Panc1 (cell line): Measurements from ENCODE around the gene GC. TPM values are rescaled to one million over a fixed set of nuclear protein-coding genes. Genes with fewer than 3 reads are reported as not detected.

ENCODE experiments used
- ATAC-seq: fragments of 200-7000 bp; cut with Tn5 transposase; 2 replicates; pipeline ENCODE4 v1.9.1; 2020; ENCODE audit warnings: mild to moderate bottlenecking, moderate library complexity
- BruUV-seq: library from RNA; stranded (reverse); fragments of 400-500 nt; replicated peaks from 2 replicates; lab custom pipeline; 2021; lab: Mats Ljungman, UMichigan
- CTCF ChIA-PET: fragments of 300-600 bp; sonication (Branson Sonifier 250); formaldehyde crosslinking; loops from one replicate; lab custom pipeline; 2022; ENCODE audit warnings: antibody characterized with exemption; lab: Charles Lee
- POLR2A ChIA-PET: fragments of 300-600 bp; sonication (Branson Sonifier 250); formaldehyde crosslinking; loops from one replicate; lab custom pipeline; 2022; ENCODE audit warnings: antibody characterized with exemption; lab: Charles Lee
- DNase-seq: peaks from one replicate; pipeline ENCODE4 v3.0.0-alpha.2; 2010; ENCODE audit warnings: low read depth, low spot score
- H3K27ac ChIP-seq: 2 replicates; pipeline ENCODE4 v1.5.1; 2011; ENCODE audit warnings: mild to moderate bottlenecking, low read length, inconsistent platforms
- H3K27me3 ChIP-seq: fragments of 200-500 bp; sonication (Bioruptor generic); 2 replicates; pipeline ENCODE4 v1.6.0; 2014; ENCODE audit warnings: low read length, inconsistent platforms; ENCODE audit not compliant: control insufficient read depth, insufficient read depth
- H3K36me3 ChIP-seq: fragments of 200-500 bp; sonication (Bioruptor generic); 2 replicates; pipeline ENCODE4 v1.5.1; 2014; ENCODE audit warnings: inconsistent platforms, mild to moderate bottlenecking, low read length, moderate library complexity; ENCODE audit not compliant: control insufficient read depth, insufficient read depth
- H3K4me1 ChIP-seq: 2 replicates; pipeline ENCODE4 v1.5.1; 2011; ENCODE audit warnings: inconsistent platforms, mild to moderate bottlenecking, low read length, moderate library complexity; ENCODE audit not compliant: control insufficient read depth, insufficient read depth
- H3K4me3 ChIP-seq, 2 experiments: 2 replicates each; pipeline ENCODE4 v1.5.1; 2011 to 2012; ENCODE audit warnings: low read depth in 2 of 2, low read length in 2 of 2, mild to moderate bottlenecking in 2 of 2, inconsistent platforms in 1 of 2, moderate library complexity in 1 of 2
- H3K9me3 ChIP-seq: fragments of 200-500 bp; sonication (Bioruptor generic); 2 replicates; pipeline ENCODE4 v1.5.1; 2014; ENCODE audit warnings: low read depth, mild to moderate bottlenecking, inconsistent platforms, low read length, moderate library complexity; ENCODE audit not compliant: control insufficient read depth, insufficient read depth
- CTCF ChIP-seq: fragments of 450-650 bp; IDR thresholded peaks from 2 replicates; pipeline ENCODE4 v1.5.1; 2017; ENCODE audit warnings: mild to moderate bottlenecking
- POLR2AphosphoS5 ChIP-seq: IDR thresholded peaks from 2 replicates; pipeline ENCODE4 v1.6.1; 2012; ENCODE audit warnings: mild to moderate bottlenecking, low read depth, low read length, moderate library complexity
- REST ChIP-seq, 2 experiments: IDR thresholded peaks; 2 replicates each; pipeline ENCODE4 v1.6.1; 2011 to 2012; ENCODE audit warnings: low read depth in 2 of 2, control low read depth in 1 of 2, low read length in 1 of 2, mild to moderate bottlenecking in 1 of 2, moderate library complexity in 1 of 2; ENCODE audit not compliant: insufficient read depth in 1 of 2
- SIN3A ChIP-seq: IDR thresholded peaks from 2 replicates; pipeline ENCODE4 v1.6.1; 2012; ENCODE audit warnings: low read depth, mild to moderate bottlenecking, low read length, moderate library complexity, borderline replicate concordance; ENCODE audit not compliant: insufficient read depth
- TCF7L2 ChIP-seq: IDR thresholded peaks from 2 replicates; pipeline ENCODE4 v1.6.1; 2011; ENCODE audit warnings: mild to moderate bottlenecking, low read depth, low read length, inconsistent platforms
- in situ Hi-C: cut with HindIII; loops from 2 replicates; pipeline ENCODE4 v1.10.0; 2016; ENCODE audit warnings: low sequenced_read_pairs, low pct_unique_long_range_greater_than_20kb
- intact Hi-C: fragments of 100-400 bp; cut with micrococcal nuclease; formaldehyde crosslinking; loops from one replicate; pipeline ENCODE4 v1.10.0; 2022; ENCODE audit not compliant: unreplicated experiment
- total RNA-seq: library from RNA; stranded (reverse); gene quantifications from one replicate; pipeline ENCODE4 v1.2.1, GENCODE V29; 2021; ENCODE audit not compliant: unreplicated experiment

The GC gene
- total RNA-seq, 1 experiment from 2014 or later: 0.31 TPM

GRCh38 chr4:71769434-71769833, 14.4 kb downstream of the GC start:
- no peak for DNase-seq
- no peaks in the 10 kb centered on the region for H3K9me3 ChIP-seq
- H3K36me3 ChIP-seq: no peaks in the 10 kb centered on the region
- POLR2A ChIA-PET: no interaction called here
- no peak overlapping the region for H3K27ac ChIP-seq
- in situ Hi-C loops: no loop called here
- no peak for ATAC-seq
- no peaks in the 10 kb centered on the region for H3K27me3 ChIP-seq
- no peaks in the 10 kb centered on the region for H3K4me1 ChIP-seq
- no TSS peak for BruUV-seq
- no peak overlapping the region for H3K4me3 ChIP-seq
- intact Hi-C loops: no loop called here
- TF ChIP-seq POLR2AphosphoS5 (no peak), TCF7L2 (no peak), REST (IDR thresholded peaks at IDR 0.05; ENCODE audit: insufficient read depth in 1 of 2, low read depth in 2 of 2, low read length in 1 of 2) (no peak), CTCF (no peak), SIN3A (no peak)
- CTCF ChIA-PET: no interaction called here

DNA sequence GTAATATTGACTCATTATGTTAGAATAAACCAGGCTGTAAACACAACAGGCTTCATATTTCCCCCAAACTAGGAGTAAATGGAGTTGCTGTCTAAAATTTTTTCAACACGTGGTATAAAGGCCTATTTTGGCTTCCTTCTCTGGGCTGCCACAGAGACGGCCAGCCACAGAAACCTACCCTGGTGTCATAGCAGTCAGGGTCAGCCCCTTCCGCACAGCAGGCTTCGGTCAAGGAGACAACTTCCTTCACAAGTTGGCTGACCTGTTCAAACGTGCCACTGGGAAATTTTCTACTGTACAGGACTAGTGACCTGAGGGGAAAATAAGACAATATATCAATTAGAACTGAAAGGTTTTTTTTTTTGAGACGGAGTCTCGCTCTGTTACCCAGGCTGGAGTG, 15.8 kb downstream of the GC start:
- no peak for ATAC-seq
- intact Hi-C loops (no loop called here), in situ Hi-C loops (no loop called here)
- BruUV-seq: no TSS peak
- Histone ChIP-seq H3K36me3 (no peaks in the 10 kb centered on the region), H3K27me3 (no peaks in the 10 kb centered on the region), H3K27ac (no peak overlapping the region), H3K4me3 (no peak overlapping the region), H3K4me1 (no peaks in the 10 kb centered on the region), H3K9me3 (no peaks in the 10 kb centered on the region)
- ChIA-PET POLR2A (no interaction called here), CTCF (no interaction called here)
- no peak for DNase-seq
- no peak for TF ChIP-seq CTCF
- TF ChIP-seq TCF7L2: no peak
- no peak for TF ChIP-seq REST (IDR thresholded peaks at IDR 0.05; ENCODE audit: insufficient read depth in 1 of 2, low read depth in 2 of 2, low read length in 1 of 2)
- no peak for TF ChIP-seq SIN3A
- no peak for TF ChIP-seq POLR2AphosphoS5
